Testis (tissue), 3 donors: ENCODE results near the gene TOM1L2. TPM values are rescaled to one million over a fixed set of nuclear protein-coding genes. Genes with fewer than 3 reads are reported as not detected.

Experiments used
- DNase-seq: peaks from one replicate; pipeline ENCODE4 v3.0.0-alpha.2; 2019
- H3K27ac ChIP-seq, 2 donors: fragments of 200-600 bp; sonication (generic); one replicate each; pipeline ENCODE4 v1.5.1; 2019
- H3K27me3 ChIP-seq: fragments of 200-600 bp; sonication (generic); one replicate; pipeline ENCODE4 v1.5.1; 2019
- H3K36me3 ChIP-seq: fragments of 200-600 bp; sonication (generic); one replicate; pipeline ENCODE4 v1.5.1; 2017; ENCODE audit warnings: low read depth; ENCODE audit errors: missing control alignments
- H3K4me1 ChIP-seq: fragments of 200-600 bp; sonication (generic); one replicate; pipeline ENCODE4 v1.5.1; 2019
- H3K4me3 ChIP-seq, 2 donors: fragments of 200-600 bp; sonication (generic); one replicate each; pipeline ENCODE4 v1.5.1; 2017 to 2019
- H3K9me3 ChIP-seq: fragments of 200-600 bp; sonication (generic); one replicate; pipeline ENCODE4 v1.5.1; 2017
- CTCF ChIP-seq, 3 experiments: fragments of 450-650 bp in 2 of 3; fragments of 200-600 bp in 1 of 3; sonication (generic) in 1 of 3; IDR thresholded peaks; one replicate each; pipeline ENCODE4 v1.5.1; 2016 to 2019; ENCODE audit warnings: antibody characterized with exemption in 3 of 3, mild to moderate bottlenecking in 2 of 3, moderate library complexity in 1 of 3
- POLR2A ChIP-seq: fragments of 450-650 bp; IDR thresholded peaks from one replicate; pipeline ENCODE4 v1.6.1; 2017; ENCODE audit warnings: antibody characterized with exemption, mild to moderate bottlenecking, moderate library complexity
- WGBS, 2 donors: methylation state at CpG; one replicate each; pipeline ENCODE4 v1.1.5; 2018; 5-methylcytosine and 5-hydroxymethylcytosine counted together
- intact Hi-C: fragments of 100-400 bp; cut with DNase I; formaldehyde crosslinking; loops from one replicate; pipeline ENCODE4 v1.15.1; 2023; ENCODE audit warnings: low total_unique reads
- polyA plus RNA-seq: library from polyadenylated mRNA; stranded (reverse); fragments of 350-450 nt; fragmentation: Illumina TruSeq; extraction: RNeasy Lipid Tissue Mini Kit (QIAGEN cat#74804); gene quantifications from one replicate; pipeline ENCODE4 v1.2.3, GENCODE V29; 2014; ENCODE audit warnings: low read depth, low replicate concordance; ENCODE audit not compliant: insufficient read depth
- total RNA-seq, 2 donors: library from RNA; depleted of rRNA; stranded (reverse); fragments of >200 nt; gene quantifications; one replicate each; pipeline ENCODE4 v1.2.3, GENCODE V29; 2016

Gene TOM1L2
- total and polyA plus RNA-seq, 3 donors from 2014 or later, result 92.4 to 221 (median 218) TPM

- Histone ChIP-seq H3K9me3 (no peaks in the 10 kb centered on the region), H3K36me3 (no peaks in the 10 kb centered on the region), H3K27ac (peak overlapping the region in 1 of 2 donors; percentile 33), H3K4me3 (no peak overlapping the region), H3K27me3 (no peaks in the 10 kb centered on the region), H3K4me1 (peaks cover 57% of the 10 kb centered on the region)
- intact Hi-C loops, result no loop called here
- TF ChIP-seq CTCF (IDR thresholded peaks at IDR 0.05), result no peak
- TF ChIP-seq POLR2A, result no peak
- DNase-seq, result no peak
Measured at GRCh38 chr17:17933775-17934174, 38.4 kb downstream of the TOM1L2 start.

GRCh38 chr17:17931159-17931558, 41.0 kb downstream of the TOM1L2 start:
- H3K4me3 ChIP-seq, result no peak overlapping the region
- no peaks in the 10 kb centered on the region for H3K9me3 ChIP-seq
- intact Hi-C loops, result no loop called here
- H3K27me3 ChIP-seq, result no peaks in the 10 kb centered on the region
- WGBS, 2 donors, result 88 to 98% methylated on average over 2 of the region's 2 CpGs
- DNase-seq, result no peak
- peaks cover 51% of the 10 kb centered on the region for H3K4me1 ChIP-seq
- H3K36me3 ChIP-seq, result no peaks in the 10 kb centered on the region
- TF ChIP-seq POLR2A (no peak), CTCF (IDR thresholded peaks at IDR 0.05) (no peak)
- no peak overlapping the region for H3K27ac ChIP-seq

- no peak for DNase-seq
- intact Hi-C loops, result no loop called here
- Histone ChIP-seq H3K9me3 (no peaks in the 10 kb centered on the region), H3K36me3 (no peaks in the 10 kb centered on the region), H3K27me3 (no peaks in the 10 kb centered on the region), H3K4me3 (no peak overlapping the region), H3K27ac (no peak overlapping the region), H3K4me1 (peaks cover 48% of the 10 kb centered on the region)
- TF ChIP-seq CTCF (IDR thresholded peaks at IDR 0.05), result no peak
- TF ChIP-seq POLR2A, result no peak
Measured at GRCh38 chr17:17930674-17931073, 41.5 kb downstream of the TOM1L2 start.

- Histone ChIP-seq H3K4me3 (no peak overlapping the region), H3K4me1 (peaks cover 39% of the 10 kb centered on the region), H3K27ac (peak overlapping the region in 1 of 2 donors; percentile 46), H3K9me3 (no peaks in the 10 kb centered on the region), H3K36me3 (no peaks in the 10 kb centered on the region), H3K27me3 (no peaks in the 10 kb centered on the region)
- peak; percentile 11 for DNase-seq
- 50 to 55% methylated on average over 2 of the region's 2 CpGs for WGBS, 2 donors
- TF ChIP-seq POLR2A, result no peak
- no peak for TF ChIP-seq CTCF (IDR thresholded peaks at IDR 0.05)
- intact Hi-C loops, result no loop called here
Measured at GRCh38 chr17:17929655-17930380, 42.4 kb downstream of the TOM1L2 start.
